ENCODE data around the gene MKX.

DNA sequence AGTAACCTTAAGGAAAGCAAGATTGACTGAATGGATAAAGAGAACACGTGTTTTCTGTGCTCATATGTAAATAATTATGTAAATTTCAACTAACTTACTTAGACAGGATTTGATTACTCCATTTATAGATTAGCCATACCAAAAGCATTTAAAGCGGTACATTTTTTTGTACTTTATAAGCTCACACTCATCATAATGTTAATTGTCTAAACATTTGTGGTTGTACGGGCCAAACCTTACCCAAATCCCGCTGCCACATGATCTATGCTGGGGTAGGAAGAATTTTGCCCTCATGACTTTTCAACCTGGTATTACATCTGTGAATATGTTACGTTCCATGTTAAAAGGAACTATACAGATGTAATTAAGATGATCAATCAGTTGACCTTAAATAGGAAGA, 29.1 kb downstream of the MKX start:
- TF ChIP-seq, protein P1, sequence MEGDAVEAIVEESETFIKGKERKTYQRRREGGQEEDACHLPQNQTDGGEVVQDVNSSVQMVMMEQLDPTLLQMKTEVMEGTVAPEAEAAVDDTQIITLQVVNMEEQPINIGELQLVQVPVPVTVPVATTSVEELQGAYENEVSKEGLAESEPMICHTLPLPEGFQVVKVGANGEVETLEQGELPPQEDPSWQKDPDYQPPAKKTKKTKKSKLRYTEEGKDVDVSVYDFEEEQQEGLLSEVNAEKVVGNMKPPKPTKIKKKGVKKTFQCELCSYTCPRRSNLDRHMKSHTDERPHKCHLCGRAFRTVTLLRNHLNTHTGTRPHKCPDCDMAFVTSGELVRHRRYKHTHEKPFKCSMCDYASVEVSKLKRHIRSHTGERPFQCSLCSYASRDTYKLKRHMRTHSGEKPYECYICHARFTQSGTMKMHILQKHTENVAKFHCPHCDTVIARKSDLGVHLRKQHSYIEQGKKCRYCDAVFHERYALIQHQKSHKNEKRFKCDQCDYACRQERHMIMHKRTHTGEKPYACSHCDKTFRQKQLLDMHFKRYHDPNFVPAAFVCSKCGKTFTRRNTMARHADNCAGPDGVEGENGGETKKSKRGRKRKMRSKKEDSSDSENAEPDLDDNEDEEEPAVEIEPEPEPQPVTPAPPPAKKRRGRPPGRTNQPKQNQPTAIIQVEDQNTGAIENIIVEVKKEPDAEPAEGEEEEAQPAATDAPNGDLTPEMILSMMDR (IDR thresholded peaks at IDR 0.05) = no peak
- no peak for TF ChIP-seq POLR2A (IDR thresholded peaks at IDR 0.05)
- TF ChIP-seq EP300 (IDR thresholded peaks at IDR 0.05) = no peak
